OCI-M1 (cell line): Measurements from ENCODE around the gene HLA-DOA.

Experiments used
- DNase-seq: peaks from one replicate; lab custom pipeline; 2025; lab: John Stamatoyannopoulos, UW

HLA-DOA gene

DNA sequence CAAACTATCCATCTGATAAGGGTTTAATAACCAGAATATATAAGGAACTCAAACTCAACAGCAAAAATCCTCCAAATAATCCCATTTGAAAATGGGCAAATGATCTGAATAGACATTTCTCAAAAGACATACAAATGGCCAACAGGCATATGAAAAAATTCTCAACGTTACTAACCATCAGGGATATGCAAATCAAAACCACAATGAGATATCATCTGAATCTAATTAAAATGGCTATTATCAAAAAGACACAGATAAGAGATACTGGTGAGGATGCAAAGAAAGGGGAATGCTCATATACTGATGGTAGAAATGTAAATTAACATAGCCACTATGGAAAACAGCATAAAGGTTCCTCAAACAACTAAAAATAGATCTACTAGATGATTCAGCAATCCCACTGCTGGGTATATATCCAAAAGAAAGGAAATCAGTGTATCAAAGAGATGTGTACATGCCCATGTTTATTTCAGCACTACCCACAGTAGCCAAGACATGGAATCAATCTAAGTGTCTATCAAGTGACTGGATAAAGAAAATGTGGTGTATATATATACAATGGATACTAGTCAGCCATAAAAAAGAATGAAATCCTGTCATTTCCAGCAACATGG, 47.1 kb downstream of the HLA-DOA start:
- peak; percentile 31 for DNase-seq

DNA sequence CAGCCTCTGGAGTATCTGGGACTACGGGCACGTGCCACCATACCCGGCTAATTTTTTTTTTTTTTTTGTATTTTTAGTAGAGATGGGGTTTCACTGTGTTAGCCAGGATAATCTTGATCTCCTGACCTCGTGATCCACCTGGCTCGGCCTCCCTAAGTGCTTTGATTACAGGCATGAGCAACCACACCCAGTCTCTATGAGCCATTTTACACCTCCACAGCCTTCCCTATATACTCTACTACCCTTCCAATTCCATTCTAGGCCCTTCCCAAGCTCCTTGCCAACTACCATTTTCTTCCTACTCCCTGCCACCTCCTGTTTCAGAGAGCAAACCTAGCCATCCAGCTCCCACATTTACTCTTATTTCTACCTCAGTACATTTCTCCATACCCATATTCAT, 48.8 kb downstream of the HLA-DOA start:
- DNase-seq = no peak

DNA sequence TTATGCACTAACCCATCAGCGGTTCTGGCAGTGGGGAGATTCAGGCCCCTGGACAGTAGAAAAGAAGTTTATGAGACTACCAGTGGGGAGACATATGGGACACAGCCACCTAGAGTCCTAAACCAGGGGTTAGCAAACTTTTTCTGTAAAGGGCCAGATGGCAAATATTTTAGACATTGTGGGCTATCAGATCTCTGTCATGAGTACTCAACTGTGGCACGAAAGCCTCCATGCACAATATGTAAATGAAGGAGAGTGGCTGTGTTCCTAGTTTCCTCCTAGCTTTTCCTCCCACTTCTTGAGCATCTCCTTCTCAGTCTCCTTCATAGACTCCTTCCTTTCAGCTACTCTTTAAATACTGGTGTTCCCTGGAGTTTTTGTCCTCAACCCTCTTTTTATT, 53.2 kb downstream of the HLA-DOA start:
- no peak for DNase-seq

DNA sequence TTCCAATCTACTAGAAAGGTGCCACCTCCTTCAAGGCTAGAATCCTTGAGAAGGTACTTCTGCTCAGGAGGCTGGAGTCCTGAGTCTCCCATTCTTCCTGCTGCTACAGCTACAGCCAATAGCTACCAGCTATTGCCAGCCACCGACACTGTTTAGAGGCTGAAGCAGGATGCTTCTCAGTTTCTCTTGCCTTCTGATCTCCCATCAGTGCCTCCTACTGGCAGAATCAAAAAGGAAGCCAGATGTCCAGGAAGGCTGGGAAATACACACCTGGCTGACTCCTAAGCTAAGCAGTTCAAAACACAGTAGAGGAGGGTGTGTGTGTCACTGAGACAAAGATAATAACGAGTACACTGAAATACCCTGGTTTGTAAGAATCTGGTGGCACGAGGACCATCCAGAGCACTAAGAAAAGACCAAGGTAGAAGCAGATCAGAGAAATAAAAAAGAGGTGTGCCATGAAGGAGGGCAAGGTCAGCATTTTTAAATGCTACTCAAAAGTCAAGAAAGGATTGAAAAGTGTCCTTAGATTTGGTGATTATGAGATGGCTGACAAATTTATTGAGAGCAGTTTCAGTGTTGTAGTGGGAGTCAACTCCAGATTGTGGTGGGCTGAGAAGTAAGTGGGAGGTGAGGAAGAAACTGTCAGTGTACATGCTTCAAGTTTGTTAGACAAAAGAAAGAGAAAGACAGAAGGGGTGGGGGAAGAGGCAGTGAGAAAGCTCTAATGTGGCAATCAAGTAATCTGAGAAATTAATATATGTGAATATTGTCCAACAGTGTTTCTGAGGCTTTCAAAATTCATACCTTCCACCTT, 54.2 kb downstream of the HLA-DOA start:
- peak; percentile 66 for DNase-seq

DNA sequence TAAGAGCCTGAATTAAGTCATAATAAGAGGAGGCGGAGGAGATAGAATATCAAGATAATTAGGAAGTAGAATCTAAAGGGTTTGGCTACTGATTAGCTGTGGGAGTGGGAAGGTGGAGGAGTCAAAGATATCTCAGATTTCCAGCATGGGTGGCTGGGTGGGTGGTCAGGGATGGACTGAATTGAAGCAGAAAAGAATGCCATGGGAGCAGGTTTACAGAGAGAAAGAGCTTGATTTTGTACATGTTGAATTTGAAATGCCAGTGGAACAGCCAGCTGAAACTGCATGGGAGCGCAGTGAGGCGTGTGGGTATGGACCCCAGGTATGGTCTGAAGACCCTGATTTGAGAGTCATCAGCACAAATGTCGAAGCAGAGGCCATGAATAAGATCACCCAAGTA, 55.1 kb downstream of the HLA-DOA start:
- no peak for DNase-seq
